Measurements from ENCODE around the gene KCTD16. TPM values are rescaled to one million over a fixed set of nuclear protein-coding genes. Genes with fewer than 3 reads are reported as not detected.
A peak's percentile ranks its signal among the peaks of the same experiment; 100 is the strongest.

KCTD16 gene
- total RNA-seq, 6 experiments from 2014 or later: 1.5 to 3.6 (median 3.0) TPM

DNA sequence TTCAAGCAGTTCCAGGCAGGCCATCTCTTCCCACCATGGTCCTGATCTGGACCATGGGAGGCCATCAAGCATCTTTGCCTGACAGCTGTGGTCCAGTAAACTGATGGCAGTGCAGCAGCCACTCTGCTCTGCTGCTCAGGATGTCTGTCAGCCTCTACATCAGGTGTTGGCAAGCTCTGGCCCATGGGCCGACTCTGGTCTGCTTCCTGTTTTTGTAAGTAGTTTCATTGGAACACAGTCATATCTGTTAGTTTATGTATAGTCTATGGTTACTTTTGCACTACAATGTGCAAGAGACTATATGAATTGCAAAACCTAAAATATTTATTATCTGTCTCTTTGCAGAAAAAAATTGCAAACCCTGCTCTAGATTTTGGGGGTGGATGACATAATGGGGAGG, 225.0 kb downstream of the KCTD16 start:
- TF ChIP-seq, protein P1, sequence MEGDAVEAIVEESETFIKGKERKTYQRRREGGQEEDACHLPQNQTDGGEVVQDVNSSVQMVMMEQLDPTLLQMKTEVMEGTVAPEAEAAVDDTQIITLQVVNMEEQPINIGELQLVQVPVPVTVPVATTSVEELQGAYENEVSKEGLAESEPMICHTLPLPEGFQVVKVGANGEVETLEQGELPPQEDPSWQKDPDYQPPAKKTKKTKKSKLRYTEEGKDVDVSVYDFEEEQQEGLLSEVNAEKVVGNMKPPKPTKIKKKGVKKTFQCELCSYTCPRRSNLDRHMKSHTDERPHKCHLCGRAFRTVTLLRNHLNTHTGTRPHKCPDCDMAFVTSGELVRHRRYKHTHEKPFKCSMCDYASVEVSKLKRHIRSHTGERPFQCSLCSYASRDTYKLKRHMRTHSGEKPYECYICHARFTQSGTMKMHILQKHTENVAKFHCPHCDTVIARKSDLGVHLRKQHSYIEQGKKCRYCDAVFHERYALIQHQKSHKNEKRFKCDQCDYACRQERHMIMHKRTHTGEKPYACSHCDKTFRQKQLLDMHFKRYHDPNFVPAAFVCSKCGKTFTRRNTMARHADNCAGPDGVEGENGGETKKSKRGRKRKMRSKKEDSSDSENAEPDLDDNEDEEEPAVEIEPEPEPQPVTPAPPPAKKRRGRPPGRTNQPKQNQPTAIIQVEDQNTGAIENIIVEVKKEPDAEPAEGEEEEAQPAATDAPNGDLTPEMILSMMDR (IDR thresholded peaks at IDR 0.05): no peak
- Mint-ChIP-seq H3K36me3 (ENCODE audit: low read depth) (no peaks in the 10 kb centered on the region; the same call in 1 of the 2 replicates), H3K27ac (no peak overlapping the region), H3K27me3 (ENCODE audit: insufficient read depth) (no peaks in the 10 kb centered on the region; the same call in 1 of the 2 replicates), H3K9me3 (no peaks in the 10 kb centered on the region), H3K4me3 (no peak overlapping the region), H3K4me1 (ENCODE audit: low read depth) (peaks cover 9% of the 10 kb centered on the region; the same call in 1 of the 2 replicates)
- DNase-seq: no peak

GRCh38 chr5:144403058-144403457, 232.4 kb downstream of the KCTD16 start:
- Mint-ChIP-seq H3K36me3 (ENCODE audit: low read depth) (no peaks in the 10 kb centered on the region), H3K4me1 (ENCODE audit: low read depth) (peaks cover 11% of the 10 kb centered on the region; the same call in 1 of the 2 replicates), H3K4me3 (no peak overlapping the region), H3K27me3 (ENCODE audit: insufficient read depth) (no peaks in the 10 kb centered on the region), H3K27ac (no peak overlapping the region), H3K9me3 (no peaks in the 10 kb centered on the region)
- TF ChIP-seq, protein P1 (IDR thresholded peaks at IDR 0.05): no peak
- DNase-seq: no peak

- H3K4me3 Mint-ChIP-seq: no peak overlapping the region
- H3K27me3 Mint-ChIP-seq (ENCODE audit: insufficient read depth): no peaks in the 10 kb centered on the region
- H3K9me3 Mint-ChIP-seq: no peaks in the 10 kb centered on the region
- TF ChIP-seq, protein P1 (IDR thresholded peaks at IDR 0.05): peak; percentile 28; the same call in 1 of the 2 replicates
- H3K4me1 Mint-ChIP-seq (ENCODE audit: low read depth): peaks cover 11% of the 10 kb centered on the region; the same call in 1 of the 2 replicates
- H3K36me3 Mint-ChIP-seq (ENCODE audit: low read depth): no peaks in the 10 kb centered on the region
- no peak for DNase-seq
- no peak overlapping the region for H3K27ac Mint-ChIP-seq
Observed at GRCh38 chr5:144403817-144404420, 233.2 kb downstream of the KCTD16 start.

- Mint-ChIP-seq H3K4me1 (ENCODE audit: low read depth) (peaks cover 11% of the 10 kb centered on the region; the same call in 1 of the 2 replicates), H3K9me3 (no peaks in the 10 kb centered on the region), H3K36me3 (ENCODE audit: low read depth) (no peaks in the 10 kb centered on the region), H3K27ac (no peak overlapping the region), H3K4me3 (no peak overlapping the region), H3K27me3 (ENCODE audit: insufficient read depth) (no peaks in the 10 kb centered on the region)
- no peak for DNase-seq
- TF ChIP-seq, protein P1 (IDR thresholded peaks at IDR 0.05): no peak
Observed at GRCh38 chr5:144404672-144405071, 234.0 kb downstream of the KCTD16 start.

- Mint-ChIP-seq H3K27me3 (ENCODE audit: insufficient read depth) (no peaks in the 10 kb centered on the region), H3K4me3 (no peak overlapping the region), H3K9me3 (no peaks in the 10 kb centered on the region), H3K27ac (no peak overlapping the region), H3K36me3 (ENCODE audit: low read depth) (no peaks in the 10 kb centered on the region), H3K4me1 (ENCODE audit: low read depth) (peaks cover 11% of the 10 kb centered on the region; the same call in 1 of the 2 replicates)
- TF ChIP-seq, protein P1 (IDR thresholded peaks at IDR 0.05): no peak
- DNase-seq: no peak
Observed at GRCh38 chr5:144405991-144406390, 235.3 kb downstream of the KCTD16 start.
